K562 (cell line): ENCODE results near the gene ARPC4. TPM values are rescaled to one million over a fixed set of nuclear protein-coding genes. Genes with fewer than 3 reads are reported as not detected.
"Not testable (repeated sequence)": the region's sequence is repeated elsewhere in the genome, so short reads cannot be mapped to it uniquely, and the experiment has no call there.

Experiments
- ATAC-seq: fragments of 200-7000 bp; cut with Tn5 transposase; 3 replicates; pipeline ENCODE4 v1.9.1; 2020; ENCODE audit warnings: moderate library complexity
- BruUV-seq: library from RNA; stranded (reverse); fragments of 400-500 nt; replicated peaks from 2 replicates; lab custom pipeline; 2021; lab: Mats Ljungman, UMichigan
- CTCF ChIA-PET: fragments of 300-600 bp; formaldehyde crosslinking; extraction: SDS; loops from one replicate; lab custom pipeline; 2021; ENCODE audit warnings: low intra/inter-chr PET ratio; lab: Yijun Ruan, JAX
- POLR2A ChIA-PET: fragments of 300-600, 350-650 bp; sonication (Branson Sonifier 250); formaldehyde crosslinking; extraction: SDS; loops from one replicate; lab custom pipeline; 2021; ENCODE audit warnings: antibody characterized with exemption, inconsistent platforms; lab: Yijun Ruan, JAX
- DNase-seq, 4 experiments: peaks; one replicate each; pipeline versions ENCODE4 v3.0.0 to v3.0.0-alpha.2; 2011 to 2018; ENCODE audit warnings: low spot score in 3 of 4, mixed read lengths in 3 of 4; ENCODE audit errors: extremely low read depth in 1 of 4
- FAIRE-seq: peaks from 2 replicates; lab custom pipeline; 2011; peaks lifted over from hg19 to GRCh38; lab: Jason Lieb, UNC
- H2AFZ ChIP-seq: 2 replicates; pipeline ENCODE4 v1.6.0; 2011; ENCODE audit warnings: low read depth, low read length, control low read depth, inconsistent platforms
- H3K27ac ChIP-seq: fragments of 200-600 bp; 3 replicates; pipeline ENCODE4 v1.8.0; 2011; ENCODE audit warnings: low read depth, mild to moderate bottlenecking, control low read depth, inconsistent platforms, low read length, moderate library complexity, mixed read lengths; ENCODE audit errors: extremely low read depth
- H3K27me3 ChIP-seq, 2 experiments: fragments of 300-600 bp in 1 of 2; 2 replicates in 1 of 2; 3 replicates in 1 of 2; pipeline versions ENCODE4 v1.6.0 to v1.8.0; 2011; ENCODE audit warnings: inconsistent platforms in 2 of 2, low read length in 2 of 2, mild to moderate bottlenecking in 1 of 2, mixed read lengths in 1 of 2, moderate library complexity in 1 of 2; ENCODE audit not compliant: control insufficient read depth in 2 of 2, insufficient read depth in 2 of 2
- H3K36me3 ChIP-seq: fragments of 300-600 bp; 3 replicates; pipeline ENCODE4 v1.8.0; 2011; ENCODE audit warnings: mild to moderate bottlenecking, low read length, inconsistent platforms; ENCODE audit not compliant: control insufficient read depth, insufficient read depth
- H3K4me1 ChIP-seq, 2 experiments: fragments of 200-600 bp in 1 of 2; replicated peaks in 1 of 2; 2 replicates in 1 of 2; 3 replicates in 1 of 2; pipeline versions ENCODE4 v1.5.1 to v1.8.0; 2011; ENCODE audit warnings: inconsistent platforms in 2 of 2, low read length in 2 of 2, mild to moderate bottlenecking in 1 of 2, mixed read lengths in 1 of 2, moderate library complexity in 1 of 2; ENCODE audit not compliant: control insufficient read depth in 2 of 2, insufficient read depth in 2 of 2
- H3K4me2 ChIP-seq: 2 replicates; pipeline ENCODE4 v1.6.1; 2011; ENCODE audit warnings: low read length, control low read depth, inconsistent platforms, mixed read lengths; ENCODE audit not compliant: insufficient read depth
- H3K4me3 ChIP-seq: fragments of 200-600 bp; sonication (generic), shearing (Covaris generic); 2 replicates; pipeline ENCODE4 v1.5.1; 2016; ENCODE audit warnings: control low read depth, inconsistent platforms
- H3K79me2 ChIP-seq: fragments of 200-600 bp; 3 replicates; pipeline ENCODE4 v1.8.0; 2011; ENCODE audit warnings: low read length, inconsistent platforms; ENCODE audit not compliant: control insufficient read depth, insufficient read depth
- H3K9ac ChIP-seq, 2 experiments: 2 replicates each; pipeline versions ENCODE4 v1.6.0 to v1.6.1; 2011; ENCODE audit warnings: low read depth in 2 of 2, low read length in 2 of 2, control low read depth in 1 of 2, inconsistent platforms in 1 of 2, mild to moderate bottlenecking in 1 of 2, mixed read lengths in 1 of 2; ENCODE audit not compliant: insufficient read depth in 1 of 2
- H3K9me1 ChIP-seq: one replicate; pipeline ENCODE4 v1.6.0; 2011; ENCODE audit warnings: inconsistent platforms, mild to moderate bottlenecking, low read length, moderate library complexity; ENCODE audit not compliant: control insufficient read depth, insufficient read depth
- H3K9me3 ChIP-seq: replicated peaks from 2 replicates; pipeline ENCODE4 v1.5.1; 2011; ENCODE audit warnings: low read depth, low read length, inconsistent platforms; ENCODE audit not compliant: control insufficient read depth, insufficient read depth
- H4K20me1 ChIP-seq: replicated peaks from 2 replicates; pipeline ENCODE4 v1.6.1; 2011; ENCODE audit warnings: low read length, inconsistent platforms, mixed read lengths; ENCODE audit not compliant: control insufficient read depth, insufficient read depth
- ATF7 ChIP-seq: fragments of 450-650 bp; IDR thresholded peaks from 2 replicates; pipeline ENCODE4 v1.7.1; 2014; ENCODE audit warnings: mild to moderate bottlenecking, moderate library complexity
- CTCF ChIP-seq, 3 experiments: IDR thresholded peaks in 2 of 3; conservative IDR thresholded peaks in 1 of 3; 2 replicates each; pipeline ENCODE4 v1.5.1; 2011 to 2012; ENCODE audit warnings: low read length in 3 of 3, mild to moderate bottlenecking in 3 of 3, control low read depth in 2 of 3, improper control_type of control experiment in 1 of 3, inconsistent platforms in 1 of 3, low read depth in 1 of 3, mixed read lengths in 1 of 3, moderate library complexity in 1 of 3; ENCODE audit not compliant: insufficient read depth in 2 of 3
- DEAF1 ChIP-seq: fragments of 450-650 bp; formaldehyde crosslinking; IDR thresholded peaks from 2 replicates; pipeline ENCODE4 v1.4.0; 2020; ENCODE audit warnings: mild to moderate bottlenecking, moderate library complexity
- RCOR1 ChIP-seq, 2 experiments: IDR thresholded peaks; 2 replicates each; pipeline ENCODE4 v1.6.1; 2012; ENCODE audit warnings: low read depth in 2 of 2, low read length in 2 of 2, borderline replicate concordance in 1 of 2, improper control_type of control experiment in 1 of 2
- SMC3 ChIP-seq: conservative IDR thresholded peaks from 2 replicates; pipeline ENCODE4 v1.6.1; 2011; ENCODE audit warnings: low read depth, low read length, improper control_type of control experiment; ENCODE audit not compliant: insufficient read depth
- SOX6 ChIP-seq: fragments of 450-650 bp; IDR thresholded peaks from 2 replicates; pipeline ENCODE4 v1.6.1; 2014; ENCODE audit warnings: mild to moderate bottlenecking
- WGBS: fragments of 100-300 bp; shearing (Covaris generic); methylation state at CpG from one replicate; pipeline ENCODE4 v1.1.6; 2016; ENCODE audit warnings: low coverage, mixed read lengths; ENCODE audit not compliant: insufficient coverage; ENCODE audit errors: missing lambda C conversion rate; 5-methylcytosine and 5-hydroxymethylcytosine counted together
- in situ Hi-C: fragments of 300-500 bp; cut with MboI; formaldehyde crosslinking; loops from 4 replicates; pipeline ENCODE4 v1.15.0; 2018; ENCODE audit warnings: inconsistent platforms, mixed read lengths
- intact Hi-C: fragments of 100-400 bp; cut with micrococcal nuclease; formaldehyde crosslinking; loops from 2 replicates; pipeline ENCODE4 v1.14.2; 2022
- polyA plus RNA-seq, 8 experiments: library from polyadenylated mRNA; depleted of rRNA in 4 of 8; stranded (reverse) in 5 of 8; unstranded in 3 of 8; fragments of >200 nt; fragmentation: Nextera tagmentation in 2 of 8; fragmentation: Illumina TruSeq in 1 of 8; extraction: Ambion mirVana in 2 of 8; extraction: Trizol in 1 of 8; gene quantifications; 2 replicates each; pipeline versions ENCODE4 v1.2.1 to v1.2.3, GENCODE V29; 2011 to 2014; ENCODE audit warnings: inconsistent platforms in 1 of 8, missing spikeins in 1 of 8
- total RNA-seq, 7 experiments: library from RNA; depleted of rRNA in 6 of 7; stranded (reverse); fragments of >200 nt in 6 of 7; fragmentation: Illumina TruSeq in 2 of 7; extraction: Trizol in 2 of 7; gene quantifications; 2 replicates each; pipeline versions ENCODE4 v1.2.1 to v1.2.3, GENCODE V29; 2011 to 2021; ENCODE audit warnings: low replicate concordance in 1 of 7
- TF ChIP-seq, protein P1 (sequence below), 2 experiments: fragments of 450-650 bp; formaldehyde crosslinking in 1 of 2; IDR thresholded peaks; 2 replicates each; pipeline versions ENCODE4 v1.4.0 to v1.6.1; 2014 to 2020; ENCODE audit warnings: mild to moderate bottlenecking in 2 of 2, borderline replicate concordance in 1 of 2, low read depth in 1 of 2

Gene ARPC4
- total and polyA plus RNA-seq, 9 of the 15 experiments (the other 6 are each of a cell fraction or from before 2014, with no cell fraction given) = 20.1 to 153 (median 119) TPM

DNA sequence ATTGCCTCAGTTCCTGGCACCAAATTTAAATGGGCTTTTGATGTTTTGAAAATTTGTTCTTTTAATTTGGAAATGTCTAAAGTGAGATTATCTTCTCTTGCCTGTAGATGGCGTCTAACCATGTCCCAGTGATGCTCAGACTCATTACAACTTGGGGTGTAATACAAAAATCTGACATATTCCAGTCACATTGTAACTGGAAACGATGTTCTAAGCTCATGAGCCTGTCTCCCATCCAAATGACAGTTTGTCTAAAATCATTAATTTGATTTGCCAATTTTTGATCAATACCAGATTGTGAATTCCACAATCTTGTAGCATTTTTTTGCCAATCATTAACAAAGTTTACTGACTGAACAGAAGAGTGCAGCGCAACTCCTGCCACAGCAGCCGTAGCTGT, 56.0 kb downstream of the ARPC4 start (continued):
- TF ChIP-seq, protein P1, sequence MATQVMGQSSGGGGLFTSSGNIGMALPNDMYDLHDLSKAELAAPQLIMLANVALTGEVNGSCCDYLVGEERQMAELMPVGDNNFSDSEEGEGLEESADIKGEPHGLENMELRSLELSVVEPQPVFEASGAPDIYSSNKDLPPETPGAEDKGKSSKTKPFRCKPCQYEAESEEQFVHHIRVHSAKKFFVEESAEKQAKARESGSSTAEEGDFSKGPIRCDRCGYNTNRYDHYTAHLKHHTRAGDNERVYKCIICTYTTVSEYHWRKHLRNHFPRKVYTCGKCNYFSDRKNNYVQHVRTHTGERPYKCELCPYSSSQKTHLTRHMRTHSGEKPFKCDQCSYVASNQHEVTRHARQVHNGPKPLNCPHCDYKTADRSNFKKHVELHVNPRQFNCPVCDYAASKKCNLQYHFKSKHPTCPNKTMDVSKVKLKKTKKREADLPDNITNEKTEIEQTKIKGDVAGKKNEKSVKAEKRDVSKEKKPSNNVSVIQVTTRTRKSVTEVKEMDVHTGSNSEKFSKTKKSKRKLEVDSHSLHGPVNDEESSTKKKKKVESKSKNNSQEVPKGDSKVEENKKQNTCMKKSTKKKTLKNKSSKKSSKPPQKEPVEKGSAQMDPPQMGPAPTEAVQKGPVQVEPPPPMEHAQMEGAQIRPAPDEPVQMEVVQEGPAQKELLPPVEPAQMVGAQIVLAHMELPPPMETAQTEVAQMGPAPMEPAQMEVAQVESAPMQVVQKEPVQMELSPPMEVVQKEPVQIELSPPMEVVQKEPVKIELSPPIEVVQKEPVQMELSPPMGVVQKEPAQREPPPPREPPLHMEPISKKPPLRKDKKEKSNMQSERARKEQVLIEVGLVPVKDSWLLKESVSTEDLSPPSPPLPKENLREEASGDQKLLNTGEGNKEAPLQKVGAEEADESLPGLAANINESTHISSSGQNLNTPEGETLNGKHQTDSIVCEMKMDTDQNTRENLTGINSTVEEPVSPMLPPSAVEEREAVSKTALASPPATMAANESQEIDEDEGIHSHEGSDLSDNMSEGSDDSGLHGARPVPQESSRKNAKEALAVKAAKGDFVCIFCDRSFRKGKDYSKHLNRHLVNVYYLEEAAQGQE (IDR thresholded peaks at IDR 0.05; ENCODE audit: borderline replicate concordance) = peak; percentile 40; the same call in 1 of the 2 replicates
- TF ChIP-seq, protein P1 (CRISPR knock-in tag; IDR thresholded peaks at IDR 0.05; ENCODE audit: low read depth) = not testable (repeated sequence)
- TF ChIP-seq SMC3 (peak; percentile 47; the same call in 1 of the 2 replicates), DEAF1 (0 out of 2 replicates have a peak, but pooled peaks have one; percentile 14), SOX6 (0 out of 2 replicates have a peak, but pooled peaks have one; percentile 9), RCOR1 (IDR thresholded peaks at IDR 0.05; ENCODE audit: borderline replicate concordance in 1 of 2, low read depth in 2 of 2, low read length in 2 of 2) (peak in 1 of 2 experiments; percentile 27; a peak in 1 of 4 replicates), CTCF (IDR thresholded peaks at IDR 0.05 in 2 of 3, conservative IDR thresholded peaks at IDR 0.05 in 1 of 3; ENCODE audit: insufficient read depth in 2 of 3, low read depth in 1 of 3, low read length in 3 of 3) (peak; percentile 25 to 58 (median 57); a peak in 4 of 6 replicates), ATF7 (peak; percentile 25; the same call in 1 of the 2 replicates)

- H3K4me3 ChIP-seq, H3K4me1 ChIP-seq, ATAC-seq, H3K9ac ChIP-seq, H2AFZ ChIP-seq, H4K20me1 ChIP-seq, H3K27me3 ChIP-seq, DNase-seq, H3K36me3 ChIP-seq, FAIRE-seq, H3K9me1 ChIP-seq, H3K27ac ChIP-seq, in situ Hi-C loops, intact Hi-C loops, H3K4me2 ChIP-seq, BruUV-seq, H3K9me3 ChIP-seq, H3K79me2 ChIP-seq: not testable (repeated sequence)
- WGBS = 15% methylated on average over 6 of the region's 6 CpGs
- POLR2A ChIA-PET = interaction anchor here (0.8 to 1.0 kb wide), 2 partner anchors 8 to 20 kb away, joined by 3 to 4 read pairs; partner anchors contain the start of gene RPUSD3
- CTCF ChIA-PET = interaction anchor here (0.6 kb wide), 1 partner anchor 83 kb away, joined by 5 read pairs; no protein-coding TSS in a partner anchor
These were observed 58.5 kb downstream of the ARPC4 start for GRCh38 chr3:9851383-9851782.
